Endometrial microvascular endothelial cells (primary cell): Measurements from ENCODE around the gene STING1. TPM values are rescaled to one million over a fixed set of nuclear protein-coding genes. Genes with fewer than 3 reads are reported as not detected.
"Not testable (repeated sequence)": the region's sequence is repeated elsewhere in the genome, so short reads cannot be mapped to it uniquely, and the experiment has no call there.

ENCODE experiments used
- in situ Hi-C: cut with HindIII; loops from 2 replicates; pipeline ENCODE4 v1.10.0; 2017; ENCODE audit warnings: low sequenced_read_pairs, low pct_unique_long_range_greater_than_20kb; ENCODE audit errors: inconsistent ontology term
- total RNA-seq: library from RNA; depleted of rRNA; stranded (reverse); fragments of >200 nt; gene quantifications from one replicate; pipeline ENCODE4 v1.2.3, GENCODE V29; 2015; ENCODE audit errors: inconsistent ontology term

Gene STING1
- total RNA-seq, 1 donor from 2014 or later = 37.6 TPM

DNA sequence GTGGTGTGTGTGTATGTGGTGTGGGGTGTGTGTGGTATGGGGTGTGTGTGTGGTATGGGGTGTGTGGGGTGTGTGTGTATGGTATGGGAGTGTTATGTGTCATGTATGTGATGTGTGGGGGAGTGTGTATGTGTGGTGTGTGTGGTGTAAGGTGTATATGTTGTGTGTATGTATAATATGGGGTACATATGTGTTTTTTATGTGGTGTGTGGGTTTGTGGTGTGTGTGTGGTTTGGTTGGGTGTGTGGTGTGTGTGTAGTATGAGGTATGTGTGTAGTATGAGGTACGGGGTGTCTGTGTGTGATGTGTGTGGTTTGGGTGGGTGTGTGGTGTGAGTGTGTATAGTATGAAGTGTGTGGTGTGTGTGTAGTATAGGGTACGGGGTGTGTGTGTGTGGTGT is 31.4 kb downstream of the STING1 start:
- in situ Hi-C loops = no loop called here

DNA sequence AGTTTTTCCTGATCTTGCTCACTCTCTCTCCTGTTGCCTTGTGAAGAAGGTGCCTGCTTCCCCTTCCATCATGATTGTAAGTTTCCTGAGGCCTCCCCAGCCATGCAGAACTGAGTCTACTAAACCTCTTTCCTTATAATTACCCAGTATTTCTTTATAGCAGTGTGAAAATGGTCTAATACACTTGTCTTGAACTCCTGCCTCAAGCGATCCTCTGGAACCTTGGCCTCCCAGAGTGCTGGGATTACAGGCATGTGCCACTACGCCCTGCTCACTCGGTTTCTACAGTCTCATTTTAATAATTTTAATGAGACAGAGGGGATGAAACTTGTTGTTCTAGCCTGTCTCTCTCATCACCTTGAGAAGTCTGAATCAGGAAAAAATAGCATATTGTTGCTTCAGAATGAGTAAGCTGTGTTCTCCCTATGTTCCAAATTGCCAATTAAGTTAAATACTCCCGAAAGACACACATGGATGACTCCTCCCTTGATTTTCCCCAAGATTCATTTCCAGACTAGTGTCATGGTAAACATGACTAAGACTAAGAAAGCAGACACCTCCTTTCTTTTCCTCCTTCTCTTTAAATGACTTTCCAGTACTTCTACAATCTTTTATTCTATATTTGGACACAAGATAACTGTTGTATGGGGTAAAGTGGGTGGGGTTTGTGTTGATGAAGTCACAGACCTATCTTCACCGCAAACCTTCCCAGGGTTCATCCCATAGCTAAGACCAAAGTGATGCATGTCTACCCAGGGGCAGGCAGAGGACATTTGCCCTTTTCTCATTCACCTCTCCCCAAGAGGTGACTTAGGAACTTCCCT is 35.4 kb downstream of the STING1 start:
- in situ Hi-C loops = no loop called here

DNA sequence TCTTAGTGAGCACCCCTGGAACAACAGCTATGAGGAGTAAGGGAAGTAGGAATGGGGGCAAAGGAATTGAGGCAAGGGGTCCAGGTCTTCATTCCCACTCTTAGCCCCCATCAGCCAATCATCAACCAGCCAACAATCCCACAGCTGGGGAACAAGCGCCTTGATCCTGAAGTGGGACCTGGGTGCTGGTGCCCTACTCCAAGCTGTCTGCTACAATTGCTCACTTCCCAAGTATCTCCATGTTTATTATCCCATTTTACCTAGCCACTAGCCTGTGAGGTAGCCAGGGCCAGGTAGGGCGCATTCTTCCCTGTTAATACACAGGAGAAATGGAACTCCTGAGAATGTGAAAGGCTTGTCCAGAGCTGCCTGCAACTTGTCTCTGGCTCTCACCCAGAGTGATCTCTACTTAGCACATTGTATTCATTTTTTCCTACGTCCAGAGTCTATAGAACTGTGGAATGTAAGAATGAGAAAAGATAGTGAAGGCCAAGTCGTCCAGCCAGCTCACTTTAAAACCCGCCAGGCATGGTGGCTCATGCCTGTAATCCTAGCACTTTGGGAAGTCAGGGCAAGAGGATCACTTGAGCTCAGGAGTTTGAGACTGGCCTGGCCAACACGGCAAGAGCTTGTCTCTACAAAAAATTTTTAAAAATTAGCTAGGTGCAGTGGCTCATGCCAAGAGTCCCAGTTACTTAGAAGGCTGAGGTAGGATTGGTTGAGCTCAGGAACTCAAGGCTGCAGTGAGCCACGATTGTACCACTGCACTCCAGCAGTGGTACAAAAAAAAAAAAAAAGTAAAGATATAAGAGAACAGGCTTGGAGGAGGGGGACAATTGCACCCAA is 37.0 kb downstream of the STING1 start:
- in situ Hi-C loops = no loop called here

DNA sequence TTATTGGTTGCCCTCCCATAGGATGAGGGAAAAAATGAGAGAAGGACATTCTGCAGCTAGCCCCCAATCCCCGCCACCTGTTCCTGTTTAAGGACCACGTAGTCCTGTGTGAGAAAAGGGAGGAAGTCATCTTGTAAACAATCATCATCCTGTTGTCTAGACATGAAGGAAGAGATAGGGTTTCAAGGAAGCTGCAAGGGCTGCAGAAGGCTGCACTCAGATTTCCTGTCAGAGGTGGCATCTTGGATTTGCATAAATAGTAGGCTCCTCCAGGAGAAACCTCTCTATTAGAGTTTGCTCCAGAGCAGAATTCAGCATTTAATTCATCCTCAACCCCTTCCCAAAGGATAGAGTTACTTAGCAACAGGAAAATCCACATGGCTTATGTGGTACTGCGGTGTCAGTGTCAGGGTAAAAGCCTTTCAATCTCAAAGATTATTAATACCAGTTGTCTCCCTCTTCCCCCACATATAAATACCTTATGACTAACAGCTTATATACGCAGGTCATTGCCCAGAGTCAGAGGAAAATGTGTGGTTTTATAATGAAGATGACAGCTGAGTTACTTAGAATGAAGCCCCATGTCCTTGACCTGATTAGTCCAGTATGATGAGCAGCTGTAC is 38.6 kb downstream of the STING1 start:
- in situ Hi-C loops = no loop called here

GRCh38 chr5:139440416-139440815 is 42.1 kb downstream of the STING1 start:
- in situ Hi-C loops = not testable (repeated sequence)

DNA sequence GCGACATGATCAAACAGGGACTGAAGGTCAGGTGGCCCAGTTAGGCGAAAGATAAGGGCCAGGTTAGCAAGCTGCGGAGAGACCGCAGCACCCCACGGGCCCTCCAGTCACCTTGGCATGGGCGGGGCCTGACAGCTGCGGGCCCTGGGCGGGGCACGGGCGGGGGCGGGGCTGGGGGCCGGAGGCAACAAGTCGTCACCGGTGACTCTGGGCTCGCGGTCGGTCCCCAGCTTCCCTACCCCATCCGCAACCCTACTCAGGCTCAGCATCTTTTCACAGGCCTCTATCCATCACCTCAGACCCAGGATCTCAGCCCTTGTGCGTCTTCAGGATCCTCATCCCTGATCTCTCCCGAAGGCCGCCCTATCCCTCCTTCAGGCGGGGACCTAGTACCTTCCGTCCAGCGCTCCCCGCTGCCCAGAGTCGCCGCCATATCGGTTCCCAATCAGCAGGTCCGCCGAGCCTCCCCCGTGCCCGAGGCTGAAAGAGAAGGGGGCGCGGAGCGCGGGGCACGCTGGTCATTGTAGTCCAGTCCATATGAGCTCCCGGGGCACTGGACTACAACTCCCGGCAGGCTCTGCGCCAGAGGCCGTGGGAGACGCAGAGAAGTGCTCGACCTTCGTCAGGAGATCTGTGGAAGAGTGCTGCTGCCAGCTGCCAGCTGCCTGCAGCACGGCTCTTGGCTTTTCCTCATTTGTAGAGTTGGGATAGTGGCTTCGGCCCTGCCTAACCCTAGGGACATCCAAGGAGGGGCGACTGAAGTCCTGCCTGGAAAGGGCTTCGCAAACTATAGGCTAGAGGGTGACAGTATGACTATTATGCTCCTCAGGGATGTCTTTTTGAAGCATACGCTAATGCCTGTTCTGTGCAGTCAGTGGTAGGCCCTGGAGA is 43.3 kb downstream of the STING1 start, which contains the start of gene DNAJC18:
Gene DNAJC18 (minus strand): TSS at position 513 of the 891 bp plus-strand sequence. CDS start 80 bp downstream, at position 433.
- in situ Hi-C loops = no loop called here

DNA sequence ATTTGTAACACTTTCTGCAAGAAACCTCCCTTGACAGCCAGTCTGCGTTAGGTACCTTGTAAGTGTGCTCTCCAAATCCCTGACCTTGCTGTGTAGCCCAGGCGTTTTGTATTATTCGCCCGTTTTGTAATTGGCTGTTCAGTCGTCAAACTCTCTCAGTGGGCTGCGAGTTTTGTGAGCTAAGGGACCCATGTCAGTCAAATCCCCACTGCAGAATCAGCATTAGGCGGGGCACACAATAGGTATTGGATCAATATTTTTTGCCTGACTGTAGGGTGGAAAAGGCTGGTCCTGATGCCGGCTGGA is 43.9 kb downstream of the STING1 start:
- in situ Hi-C loops = no loop called here

DNA sequence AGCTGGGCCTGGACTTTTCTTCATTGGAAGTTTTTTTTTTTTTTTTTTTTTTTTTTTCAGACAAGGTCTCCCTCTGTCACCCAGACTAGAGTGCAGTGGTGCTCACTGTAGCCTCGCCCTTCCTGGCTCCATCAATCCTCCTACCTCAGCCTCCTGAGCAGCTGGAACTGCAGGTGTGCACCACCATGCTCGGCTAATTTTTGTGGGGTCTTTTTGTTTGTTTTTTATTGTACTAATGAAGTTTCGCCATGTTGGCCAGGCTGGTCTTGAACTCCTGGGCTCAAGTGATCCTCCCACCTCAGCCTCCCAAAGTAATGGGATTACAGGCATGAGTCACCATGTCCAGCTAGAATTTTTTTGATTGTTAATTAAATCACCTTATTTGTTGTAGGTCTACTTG is 46.9 kb downstream of the STING1 start:
- in situ Hi-C loops = no loop called here

DNA sequence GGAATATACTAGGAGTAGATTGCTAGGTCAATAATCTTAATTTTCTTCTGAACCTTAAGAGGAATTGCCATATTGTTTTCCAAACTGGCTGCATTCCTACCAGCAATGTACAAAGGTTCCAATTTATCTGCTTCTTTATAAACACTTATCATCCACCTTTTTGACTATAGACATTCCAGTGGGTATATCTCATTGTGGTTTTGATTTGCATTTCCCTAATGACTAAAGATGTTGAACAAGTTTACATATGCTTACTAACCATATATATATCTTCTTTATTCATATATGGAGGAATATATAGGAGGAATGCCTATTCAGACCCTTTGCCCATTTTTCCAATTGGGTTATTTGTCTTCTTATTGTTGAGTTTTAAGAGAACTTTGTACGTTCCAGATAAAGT is 50.9 kb downstream of the STING1 start:
- in situ Hi-C loops = no loop called here

DNA sequence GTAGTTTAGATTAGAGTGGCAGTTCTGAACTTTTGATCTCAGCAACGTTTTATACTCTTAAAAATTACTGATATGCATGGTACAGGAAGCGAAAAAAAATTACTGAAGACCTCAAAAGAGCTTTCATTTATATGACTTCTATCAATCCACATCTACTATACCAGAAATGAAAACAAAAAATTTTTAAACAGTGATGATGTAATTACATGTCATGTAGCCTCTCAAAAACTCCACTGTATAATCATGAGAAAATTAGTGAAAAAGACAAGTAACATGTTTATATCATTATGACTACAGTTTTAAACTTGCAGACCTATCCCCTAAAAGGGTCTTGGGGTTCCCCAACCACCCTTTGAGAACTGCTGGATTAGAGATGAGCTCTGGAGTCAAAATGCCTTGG is 52.5 kb downstream of the STING1 start:
- in situ Hi-C loops = no loop called here

GRCh38 chr5:139426203-139426885 is 56.2 kb downstream of the STING1 start:
- in situ Hi-C loops = no loop called here

Other genes starting within 250 kb of the STING1 start
- 179 TPM for gene MATR3, start 189.0 kb downstream of the STING1 start, total RNA-seq
- gene PAIP2, start 140.9 kb downstream of the STING1 start, total RNA-seq = 61.8 TPM
- gene SLC23A1, start 99.5 kb downstream of the STING1 start, total RNA-seq = not detected
- gene MZB1, start 92.8 kb downstream of the STING1 start, total RNA-seq = not detected
- gene PROB1, start 87.7 kb downstream of the STING1 start, total RNA-seq = 1.8 TPM
- 10.4 TPM for gene SPATA24, start 78.7 kb downstream of the STING1 start, total RNA-seq
- gene DNAJC18, start 43.2 kb downstream of the STING1 start, total RNA-seq = 10.1 TPM
- gene ECSCR, start 20.0 kb downstream of the STING1 start, total RNA-seq = 417 TPM
- gene SMIM33, start 11.8 kb downstream of the STING1 start, total RNA-seq = not detected
- gene UBE2D2, start 78.6 kb upstream of the STING1 start, total RNA-seq = 105 TPM
- gene CXXC5, start 165.6 kb upstream of the STING1 start, total RNA-seq = 1.5 TPM